ENCODE measurements around the gene ABCD1.
"Not testable (repeated sequence)": the region's sequence is repeated elsewhere in the genome, so short reads cannot be mapped to it uniquely, and the experiment has no call there.

ABCD1 gene

DNA sequence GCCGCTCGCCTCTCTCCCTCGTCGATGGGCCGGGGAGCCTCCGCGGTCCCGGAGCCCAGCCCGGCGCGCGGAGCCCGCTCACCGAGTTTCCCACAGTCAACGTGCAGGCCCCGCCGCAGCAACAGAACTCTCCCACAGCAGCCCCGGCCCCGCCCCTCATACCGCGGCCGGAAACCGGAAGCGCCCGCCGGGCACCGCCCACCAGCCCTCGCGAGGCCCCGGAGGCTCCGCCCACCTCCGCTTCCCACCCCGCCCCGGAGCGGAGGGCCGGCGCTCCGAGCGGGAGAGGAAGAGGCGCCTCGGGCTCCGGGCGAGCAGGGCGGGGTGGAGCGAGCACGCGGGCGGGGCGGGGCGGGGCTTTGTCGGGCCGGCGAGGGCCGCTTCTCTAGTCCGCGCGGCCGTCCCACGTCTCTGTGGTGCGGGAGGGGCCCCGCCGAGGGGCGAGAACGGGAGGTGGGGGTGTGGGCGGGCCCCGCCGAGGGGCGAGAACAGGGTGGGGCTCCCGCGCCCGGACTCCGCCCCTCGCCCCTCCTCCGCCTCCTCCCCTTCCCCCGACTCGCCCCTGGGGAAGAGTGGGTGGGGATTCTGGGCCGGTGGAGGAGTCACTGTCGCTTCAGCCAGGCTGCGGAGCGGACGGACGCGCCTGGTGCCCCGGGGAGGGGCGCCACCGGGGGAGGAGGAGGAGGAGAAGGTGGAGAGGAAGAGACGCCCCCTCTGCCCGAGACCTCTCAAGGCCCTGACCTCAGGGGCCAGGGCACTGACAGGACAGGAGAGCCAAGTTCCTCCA is at the start of gene ABCD1, which contains the start of gene BCAP31:
Gene ABCD1, plus strand, starts transcription at position 605 of the 787 bp plus-strand sequence. CDS start 411 bp downstream, outside the sequence.
Gene BCAP31, minus strand, starts transcription at position 136 of the 787 bp plus-strand sequence. CDS start 1,143 bp downstream, outside the sequence.
- peak; percentile 83 for DNase-seq (ENCODE audit: low spot score)

DNA sequence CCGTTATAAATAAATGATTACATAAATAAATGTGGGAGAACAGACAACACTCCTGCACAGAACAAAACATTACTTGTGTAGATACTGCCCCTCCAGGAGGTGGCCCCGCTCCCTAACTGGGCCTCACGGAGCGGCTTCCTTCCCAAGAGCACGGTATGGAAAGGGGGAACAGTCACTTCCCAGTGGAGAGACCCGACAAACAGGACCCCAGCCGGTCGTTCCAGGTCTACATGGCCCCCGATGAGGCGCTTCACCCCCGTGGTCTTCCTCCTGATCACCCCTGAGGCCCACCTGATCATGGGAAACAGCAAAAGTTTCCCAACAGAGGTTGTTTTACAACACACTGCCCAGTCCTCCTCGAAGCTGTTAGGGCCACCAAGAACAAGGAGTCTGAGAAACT is 43.5 kb upstream of the ABCD1 start:
- DNase-seq (ENCODE audit: low spot score): no peak

DNA sequence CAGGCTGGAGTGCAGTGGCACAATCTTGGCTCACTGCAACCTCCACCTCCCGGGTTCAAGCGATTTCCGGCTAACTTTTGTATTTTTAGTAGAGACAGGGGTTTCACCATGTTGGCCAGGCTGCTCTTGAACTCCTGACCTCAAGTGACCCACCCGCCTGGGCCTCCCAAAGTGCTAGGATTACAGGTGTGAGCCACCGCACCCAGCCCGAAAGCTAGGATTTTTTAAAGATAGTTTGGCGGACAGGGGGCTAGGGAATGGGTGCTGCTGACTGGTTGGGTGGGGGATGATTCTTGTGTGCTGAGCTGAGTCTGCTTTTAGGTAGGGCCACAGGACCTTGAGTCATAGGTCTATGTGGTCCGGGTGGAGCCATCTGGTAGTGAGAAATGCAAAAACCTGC is 41.2 kb upstream of the ABCD1 start:
- DNase-seq (ENCODE audit: low spot score): not testable (repeated sequence)

DNA sequence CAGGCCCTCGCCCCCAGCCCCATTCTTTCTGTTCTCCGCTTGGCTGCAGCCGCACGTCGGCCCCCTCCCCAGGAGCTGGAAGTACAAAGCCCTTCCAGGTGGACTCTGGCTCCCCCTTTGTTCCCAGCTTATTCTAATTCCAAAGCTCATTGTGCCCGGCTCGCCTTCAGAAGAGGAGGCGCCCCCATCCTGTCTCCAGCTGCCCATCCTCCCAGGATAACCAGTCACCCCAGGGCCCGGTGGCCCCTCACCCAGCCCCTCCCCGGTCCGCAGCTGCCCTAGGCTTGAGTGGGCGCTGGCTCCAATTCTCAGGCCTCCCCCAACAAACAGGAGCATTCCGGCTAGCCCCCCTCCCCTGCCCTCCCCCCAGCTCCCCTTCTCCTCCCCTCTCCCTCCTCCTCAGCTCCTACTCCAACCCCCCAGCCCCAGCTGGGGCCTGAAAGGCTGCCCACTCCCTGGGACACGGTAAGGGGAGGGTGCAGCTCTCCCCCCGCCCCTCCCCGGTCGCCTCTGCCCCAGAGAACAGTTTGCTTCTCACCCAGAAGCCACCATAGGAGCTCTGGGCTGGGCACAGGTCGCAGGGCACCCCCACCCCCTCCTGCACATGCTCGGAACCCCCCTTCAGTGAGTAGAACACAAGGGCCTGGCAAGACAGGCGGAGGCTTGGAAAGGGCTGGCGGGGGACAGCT is 40.0 kb upstream of the ABCD1 start:
- no peak for DNase-seq (ENCODE audit: low spot score)

GRCh38 chrX:153685156-153685536 is 39.5 kb upstream of the ABCD1 start:
- no peak for DNase-seq (ENCODE audit: low spot score)

DNA sequence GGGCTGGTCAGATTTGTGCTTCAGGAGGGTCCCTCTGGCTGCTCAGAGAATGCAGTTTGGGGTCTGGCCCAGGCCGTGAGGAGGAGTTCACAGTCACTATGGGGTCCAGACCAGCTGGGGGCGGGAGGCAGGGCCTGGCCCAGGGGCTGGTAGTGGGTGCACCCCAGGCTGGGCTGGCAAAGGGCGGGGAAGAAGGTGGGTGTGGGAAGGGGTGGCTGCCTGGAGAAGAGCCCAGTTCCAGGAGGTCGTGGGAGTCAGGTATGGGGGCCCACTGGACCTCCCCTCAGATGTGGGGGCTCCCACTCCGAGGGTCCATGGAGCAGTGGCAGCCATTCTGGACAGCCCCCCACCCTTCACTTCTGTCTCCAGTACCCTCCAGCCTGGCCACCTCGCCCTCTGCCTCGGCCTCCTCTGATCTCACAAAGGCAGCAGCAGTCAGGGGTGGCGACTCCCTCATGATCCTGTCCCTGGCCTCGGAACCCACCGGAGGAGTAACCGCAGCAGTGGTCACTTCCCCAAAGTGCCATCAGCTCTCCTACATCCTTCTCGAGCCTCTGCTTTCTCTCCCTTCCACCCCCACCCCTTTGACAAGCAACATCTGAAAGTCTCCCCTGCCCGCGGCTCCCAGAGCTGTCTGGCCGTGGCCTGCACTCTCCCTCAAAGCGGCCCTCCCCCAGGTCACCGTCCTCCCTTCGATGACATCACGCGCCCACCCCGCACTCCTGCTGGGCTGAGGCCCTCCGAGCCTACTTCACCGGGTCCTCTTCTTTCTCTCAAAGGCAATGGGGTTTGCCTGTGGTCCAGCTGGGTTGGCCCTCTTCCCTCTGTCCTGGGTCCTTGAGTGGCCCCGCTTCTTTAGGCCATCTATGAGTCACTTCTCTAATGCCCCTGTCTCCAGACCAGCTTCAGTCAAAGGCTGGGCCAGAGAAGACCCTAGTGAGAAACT is 38.6 kb upstream of the ABCD1 start:
- no peak for DNase-seq (ENCODE audit: low spot score)

DNA sequence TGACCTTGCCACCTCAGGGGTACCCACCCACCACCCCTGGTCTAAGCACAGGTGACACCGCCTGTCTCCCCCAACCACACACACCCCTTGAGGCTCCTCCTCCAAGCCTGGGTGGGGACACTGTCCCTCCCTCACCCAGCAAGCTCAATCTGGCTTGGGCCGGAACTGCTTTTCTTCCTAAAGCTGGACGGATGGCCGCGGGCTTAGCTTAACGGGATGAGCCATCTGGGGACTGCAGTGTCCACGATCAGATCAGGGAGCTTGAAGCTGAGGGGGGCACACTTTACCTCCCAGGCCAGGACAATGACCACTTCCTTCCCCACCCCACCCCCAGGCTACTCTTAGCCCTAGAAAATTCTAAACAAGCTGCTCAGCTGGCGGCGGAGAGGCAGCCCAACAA is 37.9 kb upstream of the ABCD1 start:
- DNase-seq (ENCODE audit: low spot score): no peak

- DNase-seq (ENCODE audit: low spot score): peak; percentile 67
These were observed 37.3 kb upstream of the ABCD1 start, which contains the start of gene SLC6A8 for GRCh38 chrX:153687121-153688039. Gene SLC6A8, plus strand, starts transcription at chrX:153687926. Its CDS starts 649 bp downstream, at chrX:153688575.

- DNase-seq (ENCODE audit: low spot score): no peak
These were observed 36.6 kb upstream of the ABCD1 start for GRCh38 chrX:153688071-153688470.

- no peak for DNase-seq (ENCODE audit: low spot score)
These were observed 36.1 kb upstream of the ABCD1 start for GRCh38 chrX:153688506-153688905.

DNA sequence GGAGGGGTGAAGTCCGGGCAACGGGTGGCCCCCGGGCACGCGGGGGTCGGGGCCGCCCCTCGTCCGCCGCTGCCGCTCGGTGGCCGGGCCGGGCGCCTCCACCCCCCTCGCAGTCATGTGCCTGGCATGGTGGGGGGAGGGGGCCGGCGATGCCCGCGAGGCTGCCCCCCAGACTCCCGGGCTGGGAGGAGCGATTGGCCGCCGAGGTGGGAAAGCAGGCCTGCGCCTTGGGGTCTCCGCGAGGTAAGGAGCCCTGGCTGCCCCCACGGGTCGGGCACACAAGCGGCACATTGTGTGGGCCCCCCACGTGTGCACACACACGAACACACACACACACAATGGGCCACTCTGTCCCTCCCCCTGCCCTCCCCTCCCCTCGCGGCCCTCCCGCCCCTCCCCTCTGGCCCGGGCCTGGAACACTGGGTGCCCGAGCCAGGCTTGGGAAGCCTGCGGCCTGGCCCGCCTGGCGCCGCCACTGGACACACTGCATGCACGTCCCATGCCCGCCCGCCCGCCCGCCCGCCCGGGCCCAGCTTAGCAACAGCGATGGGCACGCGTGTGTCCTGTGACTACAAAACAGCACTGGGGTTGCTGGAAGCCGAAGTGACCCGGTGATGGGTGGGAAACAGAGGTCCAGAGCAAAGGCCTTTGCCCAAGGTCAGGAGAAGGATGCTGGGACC is 35.6 kb upstream of the ABCD1 start:
- peak; percentile 78 for DNase-seq (ENCODE audit: low spot score)

DNA sequence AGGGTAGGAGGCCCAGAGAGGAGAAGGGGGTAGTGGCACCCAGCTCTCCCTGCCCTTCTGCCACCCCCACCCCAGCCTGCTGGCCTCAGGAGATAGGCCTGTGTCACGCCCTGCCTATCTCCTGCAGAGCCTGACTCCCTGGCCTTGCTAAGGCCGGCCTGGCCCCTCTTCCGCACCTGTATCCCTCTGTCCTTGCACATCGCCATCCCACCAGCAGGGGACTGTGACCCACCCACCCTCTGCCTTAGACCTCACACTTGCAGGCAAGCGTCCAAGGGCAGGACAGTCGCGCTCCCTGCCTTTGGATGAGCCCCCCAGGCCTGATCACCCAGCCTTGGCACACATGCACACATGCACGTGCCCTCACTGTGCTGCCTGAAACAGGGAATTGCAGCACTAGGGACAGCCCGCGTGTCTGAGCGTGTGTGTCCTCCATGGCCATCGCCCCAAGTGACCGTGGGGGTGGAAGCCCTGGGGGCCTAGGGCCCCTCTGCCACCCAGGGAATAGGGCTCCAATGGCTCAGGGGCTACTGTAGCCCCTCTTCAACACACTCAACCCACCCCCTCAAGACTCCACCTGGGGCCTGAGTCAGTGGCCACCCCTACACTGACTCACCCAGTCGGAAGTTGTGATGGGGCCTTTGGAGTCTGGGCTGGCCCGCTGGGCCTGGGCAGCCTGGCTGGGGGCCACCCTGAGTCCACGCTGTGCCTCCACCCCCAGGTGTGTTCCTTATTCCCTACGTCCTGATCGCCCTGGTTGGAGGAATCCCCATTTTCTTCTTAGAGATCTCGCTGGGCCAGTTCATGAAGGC is 34.8 kb upstream of the ABCD1 start:
- DNase-seq (ENCODE audit: low spot score): no peak

DNA sequence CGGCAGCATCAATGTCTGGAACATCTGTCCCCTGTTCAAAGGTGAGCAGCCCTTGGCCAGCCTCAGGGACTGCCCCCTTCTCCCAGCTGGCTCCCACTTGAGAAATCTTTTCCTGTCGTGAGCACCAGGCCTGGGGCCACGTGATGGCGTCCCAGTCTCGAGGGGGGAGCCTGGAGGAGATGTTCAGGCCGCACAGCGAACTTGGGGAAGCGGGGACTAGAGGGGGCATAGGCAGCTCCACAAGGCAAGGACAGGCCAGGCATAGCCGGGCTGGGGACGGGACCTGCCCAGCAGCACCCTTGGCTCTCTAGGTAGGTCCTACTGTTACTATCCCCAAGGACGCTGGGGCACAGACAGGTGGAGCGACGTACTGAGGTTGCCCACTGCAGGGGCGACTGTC is 34.2 kb upstream of the ABCD1 start:
- no peak for DNase-seq (ENCODE audit: low spot score)

GRCh38 chrX:153691032-153691827 is 33.4 kb upstream of the ABCD1 start:
- not testable (repeated sequence) for DNase-seq (ENCODE audit: low spot score)

- DNase-seq (ENCODE audit: low spot score): no peak
These were observed 32.7 kb upstream of the ABCD1 start for GRCh38 chrX:153692003-153692402.

DNA sequence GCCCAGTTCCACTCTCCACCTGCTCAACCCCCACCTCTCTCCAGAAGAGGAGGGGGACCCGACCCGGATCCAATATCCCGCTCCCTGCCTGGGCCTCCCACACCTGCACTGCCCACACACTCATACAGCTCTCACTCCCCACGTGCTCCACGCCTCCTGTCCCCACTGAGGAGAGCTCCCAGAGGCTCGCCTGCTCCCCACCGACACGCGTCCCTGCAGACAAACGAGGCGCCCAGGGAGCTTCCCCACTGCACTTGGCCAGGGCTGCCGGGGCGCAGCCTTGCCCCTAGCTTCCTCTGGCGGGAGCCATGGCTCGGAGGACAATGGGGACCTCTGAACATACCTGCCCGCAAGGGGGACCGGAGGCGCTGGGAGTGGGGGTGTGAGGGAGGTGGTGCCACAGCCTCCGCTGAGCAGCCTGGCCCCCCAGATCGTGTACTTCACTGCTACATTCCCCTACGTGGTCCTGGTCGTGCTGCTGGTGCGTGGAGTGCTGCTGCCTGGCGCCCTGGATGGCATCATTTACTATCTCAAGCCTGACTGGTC is 32.0 kb upstream of the ABCD1 start:
- no peak for DNase-seq (ENCODE audit: low spot score)

DNA sequence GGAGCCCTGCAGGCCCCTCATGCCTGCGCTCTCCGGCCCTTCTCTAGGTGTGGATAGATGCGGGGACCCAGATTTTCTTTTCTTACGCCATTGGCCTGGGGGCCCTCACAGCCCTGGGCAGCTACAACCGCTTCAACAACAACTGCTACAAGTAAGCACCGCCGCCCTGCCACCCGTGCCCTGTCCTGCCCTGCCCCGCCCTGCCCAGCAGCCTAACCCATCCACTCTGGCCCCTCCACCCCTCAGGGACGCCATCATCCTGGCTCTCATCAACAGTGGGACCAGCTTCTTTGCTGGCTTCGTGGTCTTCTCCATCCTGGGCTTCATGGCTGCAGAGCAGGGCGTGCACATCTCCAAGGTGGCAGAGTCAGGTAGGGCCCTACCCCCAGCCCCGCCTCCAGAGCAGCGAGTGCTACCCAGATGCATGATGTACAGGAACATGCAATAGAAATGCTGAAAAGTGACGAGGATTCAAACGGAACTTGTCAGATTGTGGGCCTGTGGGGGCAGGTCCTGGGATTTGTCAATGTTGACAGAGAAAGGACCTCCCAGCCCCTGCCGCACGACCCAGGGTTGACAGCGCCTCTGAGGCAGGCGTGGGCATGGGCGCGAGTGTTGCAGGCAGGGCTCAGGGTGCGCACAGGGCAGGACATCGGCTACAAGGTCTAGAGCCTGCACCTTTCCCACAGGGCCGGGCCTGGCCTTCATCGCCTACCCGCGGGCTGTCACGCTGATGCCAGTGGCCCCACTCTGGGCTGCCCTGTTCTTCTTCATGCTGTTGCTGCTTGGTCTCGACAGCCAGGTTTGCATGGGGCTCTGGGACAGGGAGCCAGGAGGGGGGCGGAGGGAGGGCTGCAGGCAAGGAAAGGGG is 31.2 kb upstream of the ABCD1 start:
- DNase-seq (ENCODE audit: low spot score): no peak

Data from globus pallidus (tissue), 1 donor.